PFSK-1 (cell line): ENCODE measurements around the gene HDAC6.
A peak's percentile ranks its signal among the peaks of the same experiment; 100 is the strongest.

Experiments
- FOXP2 ChIP-seq: optimal IDR thresholded peaks from 2 replicates; pipeline ENCODE3; 2011; ENCODE audit warnings: borderline replicate concordance, control low read depth, inconsistent platforms; ENCODE audit not compliant: insufficient read depth; ENCODE audit errors: extremely low read length, extremely low read depth
- POLR2AphosphoS5 ChIP-seq: IDR thresholded peaks from 2 replicates; pipeline ENCODE4 v1.6.1; 2012; ENCODE audit warnings: low read depth, mild to moderate bottlenecking, control low read depth, low read length, moderate library complexity
- SIN3A ChIP-seq: IDR thresholded peaks from 2 replicates; pipeline ENCODE4 v1.6.1; 2012; ENCODE audit warnings: mild to moderate bottlenecking, low read length, moderate library complexity, borderline replicate concordance; ENCODE audit not compliant: insufficient read depth
- TAF1 ChIP-seq: IDR thresholded peaks from 2 replicates; pipeline ENCODE4 v1.6.1; 2012; ENCODE audit warnings: low read length, control low read depth, borderline replicate concordance; ENCODE audit not compliant: insufficient read depth
- TF ChIP-seq, protein P1 (sequence below), 2 experiments: IDR thresholded peaks; 2 replicates each; pipeline versions ENCODE4 v1.6.1 to v1.8.0; 2011 to 2012; ENCODE audit warnings: low read depth in 2 of 2, low read length in 2 of 2, control low read depth in 1 of 2, inconsistent platforms in 1 of 2, mild to moderate bottlenecking in 1 of 2, moderate library complexity in 1 of 2; ENCODE audit not compliant: insufficient read depth in 1 of 2

HDAC6 gene

GRCh38 chrX:48798318-48798717 is 3.5 kb upstream of the HDAC6 start:
- no peak for TF ChIP-seq SIN3A
- TF ChIP-seq, protein P1, sequence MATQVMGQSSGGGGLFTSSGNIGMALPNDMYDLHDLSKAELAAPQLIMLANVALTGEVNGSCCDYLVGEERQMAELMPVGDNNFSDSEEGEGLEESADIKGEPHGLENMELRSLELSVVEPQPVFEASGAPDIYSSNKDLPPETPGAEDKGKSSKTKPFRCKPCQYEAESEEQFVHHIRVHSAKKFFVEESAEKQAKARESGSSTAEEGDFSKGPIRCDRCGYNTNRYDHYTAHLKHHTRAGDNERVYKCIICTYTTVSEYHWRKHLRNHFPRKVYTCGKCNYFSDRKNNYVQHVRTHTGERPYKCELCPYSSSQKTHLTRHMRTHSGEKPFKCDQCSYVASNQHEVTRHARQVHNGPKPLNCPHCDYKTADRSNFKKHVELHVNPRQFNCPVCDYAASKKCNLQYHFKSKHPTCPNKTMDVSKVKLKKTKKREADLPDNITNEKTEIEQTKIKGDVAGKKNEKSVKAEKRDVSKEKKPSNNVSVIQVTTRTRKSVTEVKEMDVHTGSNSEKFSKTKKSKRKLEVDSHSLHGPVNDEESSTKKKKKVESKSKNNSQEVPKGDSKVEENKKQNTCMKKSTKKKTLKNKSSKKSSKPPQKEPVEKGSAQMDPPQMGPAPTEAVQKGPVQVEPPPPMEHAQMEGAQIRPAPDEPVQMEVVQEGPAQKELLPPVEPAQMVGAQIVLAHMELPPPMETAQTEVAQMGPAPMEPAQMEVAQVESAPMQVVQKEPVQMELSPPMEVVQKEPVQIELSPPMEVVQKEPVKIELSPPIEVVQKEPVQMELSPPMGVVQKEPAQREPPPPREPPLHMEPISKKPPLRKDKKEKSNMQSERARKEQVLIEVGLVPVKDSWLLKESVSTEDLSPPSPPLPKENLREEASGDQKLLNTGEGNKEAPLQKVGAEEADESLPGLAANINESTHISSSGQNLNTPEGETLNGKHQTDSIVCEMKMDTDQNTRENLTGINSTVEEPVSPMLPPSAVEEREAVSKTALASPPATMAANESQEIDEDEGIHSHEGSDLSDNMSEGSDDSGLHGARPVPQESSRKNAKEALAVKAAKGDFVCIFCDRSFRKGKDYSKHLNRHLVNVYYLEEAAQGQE (IDR thresholded peaks at IDR 0.05; ENCODE audit: insufficient read depth in 1 of 2, low read depth in 2 of 2, low read length in 2 of 2) = no peak
- no peak for TF ChIP-seq POLR2AphosphoS5
- TF ChIP-seq FOXP2 = no peak
- TF ChIP-seq TAF1 = no peak

DNA sequence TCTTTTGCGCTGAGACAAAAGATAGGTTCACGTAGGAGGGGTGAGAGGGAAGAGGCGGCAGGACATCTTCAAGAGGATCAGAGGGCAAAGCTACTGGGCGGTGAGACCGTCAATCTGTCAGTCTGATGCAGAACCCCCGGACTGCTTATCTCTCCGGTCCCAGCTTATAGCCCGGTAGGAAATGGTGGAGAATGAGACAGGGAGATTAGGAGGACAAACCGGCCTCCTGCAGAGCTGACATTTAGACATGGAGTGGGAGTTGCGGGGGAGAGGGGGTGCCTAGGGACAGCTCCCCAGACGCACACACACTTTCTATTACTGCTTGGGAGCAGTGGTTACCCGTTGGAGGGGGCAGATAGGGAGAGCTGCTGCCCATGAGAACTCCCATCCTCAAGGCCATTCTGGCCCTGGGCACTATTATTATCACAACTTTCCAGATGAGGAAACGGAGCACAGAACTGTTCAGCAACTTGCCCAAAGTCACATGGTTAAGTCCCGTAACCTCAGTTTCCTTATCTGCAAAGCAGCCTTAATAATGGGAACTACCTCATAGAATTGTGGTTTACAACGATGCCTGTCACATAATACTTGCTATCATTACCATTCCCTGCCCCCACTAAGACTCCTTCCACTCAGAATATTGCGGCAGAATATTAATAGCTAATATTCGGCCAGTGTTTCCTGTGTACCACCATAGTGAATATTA is 1.1 kb upstream of the HDAC6 start:
- TF ChIP-seq SIN3A (no peak), POLR2AphosphoS5 (0 out of 2 replicates have a peak, but pooled peaks have one; percentile 26), FOXP2 (no peak), TAF1 (no peak)
- TF ChIP-seq, protein P1 (IDR thresholded peaks at IDR 0.05; ENCODE audit: insufficient read depth in 1 of 2, low read depth in 2 of 2, low read length in 2 of 2) = no peak

DNA sequence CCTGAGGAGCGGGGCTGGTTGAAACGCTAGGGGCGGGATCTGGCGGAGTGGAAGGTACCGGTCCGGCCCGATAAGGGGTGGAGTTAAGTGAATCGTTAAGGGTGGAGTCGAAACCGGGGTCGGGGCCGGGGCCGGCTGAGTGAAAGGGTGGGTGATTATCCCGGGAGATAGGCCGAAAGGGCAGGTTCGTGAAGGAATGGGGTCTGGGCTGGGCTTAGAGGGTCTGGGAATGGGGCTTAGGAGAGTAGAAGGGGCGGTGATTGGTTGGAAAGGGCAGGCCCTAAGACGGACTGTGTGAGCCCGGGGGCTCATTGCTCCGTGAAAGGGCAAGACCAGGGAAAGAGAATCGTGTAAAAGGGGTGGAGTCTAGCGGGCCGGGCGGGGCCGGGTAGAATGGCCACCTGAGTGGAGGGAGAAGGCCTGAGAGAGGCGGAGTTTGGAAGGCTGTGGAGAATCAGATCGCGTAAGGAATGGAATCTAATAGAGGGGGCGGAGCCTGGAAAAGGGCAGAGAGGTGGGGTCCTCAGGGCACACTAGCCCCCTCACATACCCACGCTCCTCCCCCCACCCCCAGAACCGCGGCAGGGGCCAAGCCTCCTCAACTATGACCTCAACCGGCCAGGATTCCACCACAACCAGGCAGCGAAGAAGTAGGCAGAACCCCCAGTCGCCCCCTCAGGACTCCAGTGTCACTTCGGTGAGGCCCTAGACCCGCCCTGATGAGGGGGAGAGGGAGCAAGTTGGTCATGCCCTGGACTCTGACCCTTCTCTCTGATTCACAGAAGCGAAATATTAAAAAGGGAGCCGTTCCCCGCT is 430 bp downstream of the HDAC6 start:
- TF ChIP-seq SIN3A (no peak), POLR2AphosphoS5 (peak; percentile 72; the same call in 1 of the 2 replicates)
- TF ChIP-seq, protein P1 (IDR thresholded peaks at IDR 0.05; ENCODE audit: insufficient read depth in 1 of 2, low read depth in 2 of 2, low read length in 2 of 2) = no peak

DNA sequence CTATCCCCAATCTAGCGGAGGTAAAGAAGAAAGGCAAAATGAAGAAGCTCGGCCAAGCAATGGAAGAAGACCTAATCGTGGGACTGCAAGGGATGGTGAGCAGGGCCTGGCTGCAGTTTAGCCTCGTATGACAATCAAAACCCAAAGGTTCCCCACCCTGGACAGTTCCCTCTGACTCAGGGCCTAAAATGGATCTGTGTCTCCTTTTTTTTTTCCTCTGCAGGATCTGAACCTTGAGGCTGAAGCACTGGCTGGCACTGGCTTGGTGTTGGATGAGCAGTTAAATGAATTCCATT is 986 bp downstream of the HDAC6 start:
- no peak for TF ChIP-seq SIN3A
- TF ChIP-seq, protein P1 (IDR thresholded peaks at IDR 0.05; ENCODE audit: insufficient read depth in 1 of 2, low read depth in 2 of 2, low read length in 2 of 2) = peak in 1 of 2 experiments; percentile 68; a peak in 2 of 4 replicates
